Adrenal gland (tissue), 5 donors: ENCODE measurements around the gene CMTM5.

Source experiments
- CTCF ChIP-seq, 6 experiments: fragments of 450-650 bp in 4 of 6; fragments of 200-600 bp in 2 of 6; sonication (generic) in 1 of 6; IDR thresholded peaks; 1 replicate in 5 of 6; 2 replicates in 1 of 6; pipeline versions ENCODE4 v1.5.1 to v1.8.0; 2016 to 2021; ENCODE audit warnings: antibody characterized with exemption in 6 of 6, mild to moderate bottlenecking in 2 of 6, moderate library complexity in 1 of 6
- POLR2A ChIP-seq, 2 donors: fragments of 450-650 bp; IDR thresholded peaks; one replicate each; pipeline ENCODE4 v1.6.1; 2017; ENCODE audit warnings: antibody characterized with exemption in 2 of 2, mild to moderate bottlenecking in 2 of 2, moderate library complexity in 1 of 2
- donor health status: DM: no; HTN: no; CAD: no.

GRCh38 chr14:23406244-23406643 is 29.4 kb downstream of the CMTM5 start:
- TF ChIP-seq CTCF (IDR thresholded peaks at IDR 0.05) (no peak), POLR2A (IDR thresholded peaks at IDR 0.05) (no peak)
